Measurements from ENCODE around the gene CACNA1I.

Gene CACNA1I

DNA sequence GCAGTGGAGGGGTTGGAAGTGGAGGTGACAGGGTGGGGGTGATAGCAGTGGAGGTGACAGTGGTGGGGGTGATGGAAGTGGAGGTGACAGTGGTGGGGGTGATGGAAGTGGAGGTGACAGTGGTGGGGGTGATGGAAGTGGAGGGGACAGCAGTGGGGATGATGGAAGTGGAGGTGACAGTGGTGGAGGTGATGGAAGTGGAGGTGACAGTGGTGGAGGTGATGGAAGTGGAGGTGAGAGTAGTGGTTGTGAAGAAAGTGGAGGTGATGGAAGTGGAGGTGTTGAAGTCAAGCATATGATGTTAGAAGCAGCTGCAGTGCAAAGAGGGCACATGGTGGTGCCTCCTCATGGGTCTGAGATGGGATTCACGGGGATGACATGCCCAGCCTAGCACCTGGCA lies 141.5 kb downstream of the CACNA1I start:
- no peak overlapping the region for H3K9ac ChIP-seq (ENCODE audit: low read length)
- TF ChIP-seq CTCF (IDR thresholded peaks at IDR 0.05; ENCODE audit: insufficient read depth, low read length, poor library complexity, severe bottlenecking) (no peak), EZH2phosphoT487 (conservative IDR thresholded peaks at IDR 0.05; ENCODE audit: low read length) (no peak)
- no peak overlapping the region for H3K27ac ChIP-seq (ENCODE audit: low read depth, low read length)
- H3K36me3 ChIP-seq (ENCODE audit: low read length) = no peaks in the 10 kb centered on the region
- no peaks in the 10 kb centered on the region for H3K9me3 ChIP-seq (ENCODE audit: insufficient read depth, low read length)
- no peaks in the 10 kb centered on the region for H3K27me3 ChIP-seq (ENCODE audit: low read length)
- no peak overlapping the region for H3K4me3 ChIP-seq (ENCODE audit: insufficient read depth, low read length, poor library complexity, severe bottlenecking)
- H3K4me2 ChIP-seq (ENCODE audit: low read depth, low read length, poor library complexity, severe bottlenecking) = no peak overlapping the region
- no peaks in the 10 kb centered on the region for H3K79me2 ChIP-seq (ENCODE audit: insufficient read depth, low read length)
- H2AFZ ChIP-seq (ENCODE audit: low read depth, low read length, severe bottlenecking) = no peak overlapping the region
- no peaks in the 10 kb centered on the region for H3F3A ChIP-seq (ENCODE audit: insufficient read depth)
- H3K9me2 ChIP-seq (replicated peaks; ENCODE audit: insufficient read depth, low read length) = no peaks in the 10 kb centered on the region
- H4K20me1 ChIP-seq (ENCODE audit: low read depth, low read length) = no peaks in the 10 kb centered on the region

- TF ChIP-seq EZH2phosphoT487 (conservative IDR thresholded peaks at IDR 0.05; ENCODE audit: low read length) = no peak
- no peak for TF ChIP-seq CTCF (IDR thresholded peaks at IDR 0.05; ENCODE audit: insufficient read depth, low read length, poor library complexity, severe bottlenecking)
- H3K36me3 ChIP-seq (ENCODE audit: low read length) = no peaks in the 10 kb centered on the region
Measured at GRCh38 chr22:39712751-39713525, 142.4 kb downstream of the CACNA1I start.

GRCh38 chr22:39713799-39714290 lies 143.3 kb downstream of the CACNA1I start:
- Histone ChIP-seq H4K20me1 (ENCODE audit: low read depth, low read length) (no peaks in the 10 kb centered on the region), H3K27ac (ENCODE audit: low read depth, low read length) (no peak overlapping the region), H2AFZ (ENCODE audit: low read depth, low read length, severe bottlenecking) (no peak overlapping the region), H3F3A (ENCODE audit: insufficient read depth) (no peaks in the 10 kb centered on the region), H3K36me3 (ENCODE audit: low read length) (no peaks in the 10 kb centered on the region), H3K4me2 (ENCODE audit: low read depth, low read length, poor library complexity, severe bottlenecking) (no peak overlapping the region), H3K79me2 (ENCODE audit: insufficient read depth, low read length) (no peaks in the 10 kb centered on the region), H3K9me2 (replicated peaks; ENCODE audit: insufficient read depth, low read length) (no peaks in the 10 kb centered on the region), H3K27me3 (ENCODE audit: low read length) (no peaks in the 10 kb centered on the region), H3K4me3 (ENCODE audit: insufficient read depth, low read length, poor library complexity, severe bottlenecking) (no peak overlapping the region), H3K9ac (ENCODE audit: low read length) (no peak overlapping the region), H3K9me3 (ENCODE audit: insufficient read depth, low read length) (no peaks in the 10 kb centered on the region)
- no peak for TF ChIP-seq EZH2phosphoT487 (conservative IDR thresholded peaks at IDR 0.05; ENCODE audit: low read length)
- TF ChIP-seq CTCF (IDR thresholded peaks at IDR 0.05; ENCODE audit: insufficient read depth, low read length, poor library complexity, severe bottlenecking) = no peak

More at GRCh38 chr22:39712751-39713525, 142.4 kb downstream of the CACNA1I start:
- no peaks in the 10 kb centered on the region for H3K79me2 ChIP-seq (ENCODE audit: insufficient read depth, low read length)
- H3K27me3 ChIP-seq (ENCODE audit: low read length) = no peaks in the 10 kb centered on the region
- no peaks in the 10 kb centered on the region for H4K20me1 ChIP-seq (ENCODE audit: low read depth, low read length)
- no peak overlapping the region for H3K4me3 ChIP-seq (ENCODE audit: insufficient read depth, low read length, poor library complexity, severe bottlenecking)
- no peak overlapping the region for H3K4me2 ChIP-seq (ENCODE audit: low read depth, low read length, poor library complexity, severe bottlenecking)
- H2AFZ ChIP-seq (ENCODE audit: low read depth, low read length, severe bottlenecking) = no peak overlapping the region
- H3K9ac ChIP-seq (ENCODE audit: low read length) = no peak overlapping the region
- H3F3A ChIP-seq (ENCODE audit: insufficient read depth) = no peaks in the 10 kb centered on the region
- no peaks in the 10 kb centered on the region for H3K9me3 ChIP-seq (ENCODE audit: insufficient read depth, low read length)
- H3K9me2 ChIP-seq (replicated peaks; ENCODE audit: insufficient read depth, low read length) = no peaks in the 10 kb centered on the region
- no peak overlapping the region for H3K27ac ChIP-seq (ENCODE audit: low read depth, low read length)

Data from SU-DHL-6 (cell line).